Astrocyte (in vitro differentiated cells and primary cell): ENCODE data around the gene HAVCR1.

ENCODE experiments used
- EZH2 ChIP-seq: IDR thresholded peaks from 2 replicates; pipeline ENCODE4 v1.6.1; 2012; ENCODE audit warnings: mild to moderate bottlenecking, low read length, inconsistent platforms; ENCODE audit not compliant: insufficient read depth
- TF ChIP-seq, protein P1 (sequence below): IDR thresholded peaks from 2 replicates; pipeline ENCODE4 v1.5.1; 2011; ENCODE audit warnings: low read depth, mild to moderate bottlenecking, inconsistent platforms, low read length, moderate library complexity; ENCODE audit not compliant: insufficient read depth

DNA sequence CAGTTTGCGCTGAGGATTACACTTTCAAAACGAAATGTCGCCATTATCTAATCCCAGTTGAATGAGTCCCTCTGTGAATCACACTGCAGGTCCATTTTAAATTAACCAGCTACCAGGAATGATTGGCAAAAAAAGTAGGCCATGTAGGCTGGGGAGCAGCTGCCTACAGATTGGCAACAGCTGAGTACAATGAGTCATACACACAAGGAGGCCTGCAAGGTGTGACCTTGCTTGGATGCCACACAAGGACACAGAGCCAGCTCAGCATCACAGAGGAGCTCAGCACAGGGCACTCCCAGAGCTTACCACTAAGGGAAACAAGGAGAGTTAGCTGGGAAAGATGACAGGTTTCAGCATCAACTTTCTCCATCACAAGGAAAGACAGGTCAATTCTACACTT lies 12.9 kb downstream of the HAVCR1 start:
- TF ChIP-seq, protein P1, sequence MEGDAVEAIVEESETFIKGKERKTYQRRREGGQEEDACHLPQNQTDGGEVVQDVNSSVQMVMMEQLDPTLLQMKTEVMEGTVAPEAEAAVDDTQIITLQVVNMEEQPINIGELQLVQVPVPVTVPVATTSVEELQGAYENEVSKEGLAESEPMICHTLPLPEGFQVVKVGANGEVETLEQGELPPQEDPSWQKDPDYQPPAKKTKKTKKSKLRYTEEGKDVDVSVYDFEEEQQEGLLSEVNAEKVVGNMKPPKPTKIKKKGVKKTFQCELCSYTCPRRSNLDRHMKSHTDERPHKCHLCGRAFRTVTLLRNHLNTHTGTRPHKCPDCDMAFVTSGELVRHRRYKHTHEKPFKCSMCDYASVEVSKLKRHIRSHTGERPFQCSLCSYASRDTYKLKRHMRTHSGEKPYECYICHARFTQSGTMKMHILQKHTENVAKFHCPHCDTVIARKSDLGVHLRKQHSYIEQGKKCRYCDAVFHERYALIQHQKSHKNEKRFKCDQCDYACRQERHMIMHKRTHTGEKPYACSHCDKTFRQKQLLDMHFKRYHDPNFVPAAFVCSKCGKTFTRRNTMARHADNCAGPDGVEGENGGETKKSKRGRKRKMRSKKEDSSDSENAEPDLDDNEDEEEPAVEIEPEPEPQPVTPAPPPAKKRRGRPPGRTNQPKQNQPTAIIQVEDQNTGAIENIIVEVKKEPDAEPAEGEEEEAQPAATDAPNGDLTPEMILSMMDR, result no peak
- no peak for TF ChIP-seq EZH2
